DMS 273 treated with DMSO at 0.1 percent for 48 hours (cell line): ENCODE measurements around the gene PUSL1.

Experiments
- DNase-seq: peaks from one replicate; lab custom pipeline; 2025; lab: John Stamatoyannopoulos, UW

Gene PUSL1, protein sequence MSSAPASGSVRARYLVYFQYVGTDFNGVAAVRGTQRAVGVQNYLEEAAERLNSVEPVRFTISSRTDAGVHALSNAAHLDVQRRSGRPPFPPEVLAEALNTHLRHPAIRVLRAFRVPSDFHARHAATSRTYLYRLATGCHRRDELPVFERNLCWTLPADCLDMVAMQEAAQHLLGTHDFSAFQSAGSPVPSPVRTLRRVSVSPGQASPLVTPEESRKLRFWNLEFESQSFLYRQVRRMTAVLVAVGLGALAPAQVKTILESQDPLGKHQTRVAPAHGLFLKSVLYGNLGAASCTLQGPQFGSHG

DNA sequence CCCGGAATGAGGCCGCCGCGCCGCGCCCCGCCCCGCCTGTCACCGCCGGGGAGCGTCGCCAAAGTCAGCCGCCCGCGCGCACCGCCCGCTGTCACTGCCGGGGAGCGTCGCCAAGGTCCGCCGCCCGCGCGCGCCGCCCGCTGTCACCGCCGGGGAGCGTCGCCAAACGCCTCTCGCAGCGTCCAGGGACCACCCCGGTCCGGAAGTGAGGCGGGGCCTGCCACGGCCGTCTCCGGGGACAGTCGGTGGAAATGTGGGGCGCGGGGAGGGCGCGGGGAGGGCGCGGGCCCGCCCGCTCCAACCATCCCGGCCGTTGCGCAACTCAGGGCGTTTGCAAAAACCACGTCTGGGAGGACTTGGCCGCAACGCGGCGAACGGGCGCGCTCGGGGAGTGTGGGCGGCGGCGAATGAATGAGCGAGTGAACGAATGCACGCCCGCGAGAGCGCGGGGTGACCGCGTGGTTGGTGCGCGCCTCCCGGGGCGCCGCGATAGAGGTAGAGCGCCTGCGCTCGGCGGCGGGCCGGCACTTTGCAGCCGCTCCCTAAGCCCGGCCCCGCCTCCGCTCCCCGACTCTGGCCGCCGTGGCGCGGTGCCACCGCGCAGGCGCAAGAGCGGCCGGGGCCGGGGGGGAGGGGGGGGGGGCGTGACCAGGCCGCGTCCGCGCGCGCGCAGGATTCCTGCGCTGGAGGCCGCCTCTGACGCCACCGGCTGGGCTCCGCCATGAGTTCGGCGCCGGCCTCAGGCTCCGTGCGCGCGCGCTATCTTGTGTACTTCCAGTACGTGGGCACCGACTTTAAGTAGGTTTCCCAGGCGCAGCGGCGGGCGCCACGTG lies at the start of gene PUSL1, which contains the start of gene ACAP3:
PUSL1 (plus strand) TSS at position 675 of the 833 bp plus-strand sequence; CDS start at position 722, 47 bp downstream.
ACAP3 (minus strand) TSS at position 8 of the 833 bp plus-strand sequence. CDS start 115 bp downstream, outside the sequence.
- peak; percentile 80 for DNase-seq

- no peak for DNase-seq
These were observed 49.3 kb upstream of the PUSL1 start for GRCh38 chr1:1259119-1259488.

- DNase-seq: no peak
These were observed 48.9 kb upstream of the PUSL1 start for GRCh38 chr1:1259540-1259939.

- no peak for DNase-seq
These were observed 48.3 kb upstream of the PUSL1 start for GRCh38 chr1:1259951-1260600.

DNA sequence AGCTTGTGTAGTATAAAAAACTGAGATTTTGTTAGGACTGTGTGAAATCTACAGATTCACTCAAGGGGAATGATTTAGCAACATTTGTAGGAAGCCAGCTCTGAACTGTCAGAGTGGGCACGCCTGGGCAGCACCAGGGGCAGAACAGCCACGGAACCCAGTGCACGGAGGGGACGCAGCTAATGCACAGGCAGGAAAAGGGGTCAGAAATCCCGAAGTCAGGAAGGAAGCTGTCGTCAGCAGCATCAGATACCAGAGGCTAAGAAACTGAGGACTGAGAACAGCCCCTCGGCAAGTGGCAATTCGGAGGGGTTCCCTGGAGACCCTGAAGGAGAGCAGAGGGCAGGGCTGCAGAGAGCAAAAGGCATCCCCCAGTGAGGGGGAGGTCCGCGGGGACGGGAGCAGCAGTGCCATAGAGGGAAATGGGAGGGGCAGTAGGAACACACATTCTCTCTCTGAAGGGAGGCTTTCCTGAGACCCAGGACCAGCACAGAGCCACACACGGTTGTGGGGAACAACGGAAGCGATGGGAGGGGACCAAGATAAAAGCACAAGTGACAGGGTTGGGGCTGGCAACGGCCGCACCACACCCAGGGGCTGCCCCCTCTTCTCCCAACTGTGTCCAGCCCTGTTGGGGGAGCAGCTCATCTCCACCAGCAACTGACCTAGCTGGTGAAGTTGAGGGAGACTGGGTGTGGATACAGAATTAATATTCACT lies 47.4 kb upstream of the PUSL1 start:
- DNase-seq: no peak

DNA sequence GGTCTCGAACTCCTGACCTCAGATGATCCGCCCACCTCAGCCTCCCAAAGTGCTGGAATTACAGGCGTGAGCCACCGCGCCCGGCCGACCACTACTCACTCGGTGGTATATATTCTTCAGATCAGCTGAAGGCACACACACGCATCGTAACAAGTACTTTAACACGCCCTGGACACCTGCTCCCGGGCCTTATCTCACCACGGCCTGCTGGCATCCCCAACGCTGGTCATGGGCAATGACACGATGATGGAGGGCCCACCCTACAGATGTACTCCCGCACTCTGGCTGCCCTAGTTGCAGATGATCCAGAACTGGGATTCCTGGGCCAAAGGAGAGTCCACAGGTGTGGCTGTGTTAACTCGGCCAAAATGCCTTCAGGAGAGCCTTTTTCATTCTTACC lies 46.3 kb upstream of the PUSL1 start:
- DNase-seq: no peak

DNA sequence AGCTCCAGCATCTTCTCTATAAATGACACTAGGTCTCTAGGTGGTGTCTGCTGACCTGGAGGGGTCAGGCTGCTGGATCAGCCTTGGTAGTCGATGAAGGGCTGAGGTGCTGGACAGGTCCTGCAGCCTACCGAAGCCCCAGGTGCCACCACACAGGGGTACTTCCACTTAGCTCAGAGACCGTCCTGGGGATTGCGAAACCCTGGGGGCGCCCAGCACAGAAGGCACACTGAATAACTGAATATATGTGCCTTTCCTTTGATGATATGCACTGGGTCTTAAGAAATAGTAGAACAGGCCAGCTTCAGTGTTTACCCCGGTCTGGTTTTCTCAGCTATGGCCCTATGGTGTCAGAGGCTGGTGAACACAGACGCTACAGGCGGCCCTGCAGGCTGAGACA lies 45.6 kb upstream of the PUSL1 start:
- DNase-seq: no peak

DNA sequence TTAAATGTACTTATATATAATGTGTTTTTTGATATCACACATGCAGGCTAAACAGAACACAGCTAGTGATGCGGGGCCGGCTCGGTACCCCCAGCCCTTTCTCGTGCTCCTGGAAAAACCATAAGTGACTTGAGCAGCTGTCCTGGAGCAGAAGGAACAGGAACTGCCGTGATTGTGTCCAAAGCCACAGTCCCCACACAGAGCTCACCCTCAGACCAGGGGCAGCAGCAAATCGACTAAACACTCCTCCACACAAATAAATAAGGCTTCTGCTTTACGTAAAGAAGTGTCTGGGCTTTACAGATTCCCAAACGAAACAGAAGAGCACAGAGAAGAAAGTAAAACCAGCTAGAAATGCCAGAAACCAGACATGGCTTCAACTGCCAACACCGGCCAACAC lies 44.4 kb upstream of the PUSL1 start:
- DNase-seq: no peak

- DNase-seq: no peak
These were observed 43.5 kb upstream of the PUSL1 start for GRCh38 chr1:1264868-1265272.

GRCh38 chr1:1267488-1268283 lies 40.7 kb upstream of the PUSL1 start:
- DNase-seq: no peak

DNA sequence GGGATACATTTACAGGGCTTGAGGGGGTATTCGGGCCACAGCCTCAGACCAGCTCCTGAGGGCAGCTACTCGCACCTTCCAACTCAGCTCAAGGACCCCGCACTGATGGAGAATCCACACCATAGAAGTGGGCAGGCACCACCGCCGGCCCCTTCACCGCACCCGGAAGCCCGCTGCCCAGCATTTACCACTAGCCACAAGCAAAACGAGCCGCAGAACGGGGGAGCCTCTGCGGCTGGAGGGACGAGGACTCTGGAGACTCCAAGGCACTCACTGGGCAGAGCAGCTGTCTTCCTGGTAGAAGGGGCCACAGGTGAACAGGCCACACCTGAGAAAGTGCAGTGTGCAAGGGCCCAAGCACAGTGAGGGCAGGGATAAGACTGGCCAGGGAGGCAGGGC lies 40.1 kb upstream of the PUSL1 start:
- no peak for DNase-seq

DNA sequence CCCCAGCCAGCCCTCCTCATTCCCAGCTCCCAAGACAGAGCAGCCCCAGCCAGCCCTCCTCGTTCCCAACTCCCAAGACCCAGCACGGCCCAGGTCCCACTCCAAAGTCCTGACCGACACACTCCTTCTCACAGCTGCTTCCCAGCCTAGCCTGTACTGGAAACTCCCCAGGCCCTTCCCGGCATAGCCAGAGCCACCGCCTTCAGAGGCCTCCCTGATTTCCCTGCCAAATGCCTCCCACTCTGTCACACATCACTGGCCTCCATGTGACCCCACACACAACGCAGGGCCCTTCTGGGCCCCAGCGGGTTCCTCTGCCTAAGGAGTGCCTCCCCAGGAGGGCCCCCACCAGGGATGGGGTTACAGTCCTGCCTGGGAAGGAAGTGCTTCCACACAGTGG lies 37.6 kb upstream of the PUSL1 start:
- DNase-seq: no peak

DNA sequence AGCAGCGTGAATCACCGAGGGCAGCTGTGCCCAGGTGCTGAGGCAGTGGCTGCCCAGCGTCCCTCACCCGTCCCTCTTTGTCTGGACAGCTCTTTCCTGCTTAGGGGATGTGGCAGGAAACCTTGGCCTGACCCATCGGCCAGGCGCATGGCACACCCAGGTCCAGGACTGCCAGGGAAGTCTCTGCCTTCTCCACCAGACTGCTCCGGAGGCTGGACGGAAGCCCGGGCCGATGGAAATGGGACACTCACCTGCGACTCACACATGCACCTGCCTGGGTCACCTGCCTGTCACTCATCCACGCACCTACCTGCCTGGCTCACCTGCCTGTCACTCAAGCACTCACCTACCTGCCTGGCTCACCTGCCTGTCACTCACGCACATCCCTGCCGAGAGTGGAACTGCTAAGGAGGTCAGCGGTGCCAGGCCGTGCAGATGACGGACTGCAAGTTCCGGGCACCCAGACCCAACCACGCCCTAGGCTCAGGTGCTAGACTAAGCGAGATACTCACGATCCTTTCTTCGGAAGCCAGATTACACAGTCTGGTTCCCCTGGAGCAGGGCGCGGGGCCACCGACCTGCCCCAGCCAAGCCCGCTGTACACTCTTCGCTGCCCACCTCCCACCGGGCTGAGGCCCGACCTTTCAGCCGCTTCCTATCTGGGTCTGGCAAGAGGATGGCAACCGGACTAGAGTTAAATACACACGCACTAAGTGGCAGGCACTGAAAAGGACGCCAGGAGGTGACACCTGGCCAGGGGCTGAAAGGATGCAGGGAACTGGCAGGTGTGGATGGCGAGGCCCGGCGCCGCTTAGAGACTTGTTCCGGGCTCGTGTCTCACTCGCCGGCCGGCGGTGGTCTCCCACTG lies 35.8 kb upstream of the PUSL1 start:
- DNase-seq: no peak

DNA sequence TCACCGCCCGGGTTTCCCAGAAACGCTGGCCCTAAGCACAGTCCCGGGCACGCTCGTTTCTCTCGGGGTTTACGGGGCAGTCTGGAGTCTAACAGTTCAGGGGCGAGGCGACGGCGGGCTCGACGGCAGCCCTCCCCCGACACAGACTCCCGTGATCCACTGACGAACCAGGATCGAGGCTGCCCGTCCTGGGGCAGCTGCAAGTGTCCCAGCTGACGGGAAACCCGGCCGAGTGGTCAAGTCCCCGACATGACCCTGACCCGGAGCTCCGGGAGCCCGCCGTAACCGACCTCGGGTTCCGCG lies 35.2 kb upstream of the PUSL1 start:
- DNase-seq: no peak

- peak; percentile 67 for DNase-seq
These were observed 34.7 kb upstream of the PUSL1 start, which contains the start of gene UBE2J2 for GRCh38 chr1:1273512-1274298. TSS of gene UBE2J2 (minus strand) at chr1:1273854. CDS start at chr1:1267992, 5,862 bp downstream.

- no peak for DNase-seq
These were observed 34.0 kb upstream of the PUSL1 start for GRCh38 chr1:1274299-1274930.

DNA sequence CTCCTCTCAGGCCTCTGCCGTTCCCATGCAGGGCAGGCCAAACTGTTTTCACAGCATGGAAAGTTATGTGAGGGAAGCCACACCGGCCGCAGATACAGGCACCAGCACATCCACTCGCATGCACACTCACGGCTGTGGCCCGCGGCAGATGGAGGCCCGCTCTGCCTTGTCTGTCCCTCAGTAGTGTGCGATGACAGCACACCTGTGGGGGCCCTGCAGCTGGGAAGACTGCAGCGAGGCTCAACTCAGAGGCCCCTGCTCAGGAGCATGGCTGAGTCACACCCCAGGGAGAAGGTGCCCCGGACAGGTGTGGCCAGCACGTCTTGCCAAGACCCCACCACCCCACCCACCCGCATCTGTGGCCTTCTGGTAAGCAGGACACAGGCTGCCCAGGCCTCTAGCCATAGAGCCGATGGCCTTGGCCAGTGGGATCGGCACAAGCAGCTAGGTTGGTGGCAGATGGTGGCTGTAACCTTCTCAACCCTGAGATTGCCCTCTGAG lies 33.4 kb upstream of the PUSL1 start:
- no peak for DNase-seq

- DNase-seq: no peak
These were observed 32.6 kb upstream of the PUSL1 start for GRCh38 chr1:1275836-1276235.

DNA sequence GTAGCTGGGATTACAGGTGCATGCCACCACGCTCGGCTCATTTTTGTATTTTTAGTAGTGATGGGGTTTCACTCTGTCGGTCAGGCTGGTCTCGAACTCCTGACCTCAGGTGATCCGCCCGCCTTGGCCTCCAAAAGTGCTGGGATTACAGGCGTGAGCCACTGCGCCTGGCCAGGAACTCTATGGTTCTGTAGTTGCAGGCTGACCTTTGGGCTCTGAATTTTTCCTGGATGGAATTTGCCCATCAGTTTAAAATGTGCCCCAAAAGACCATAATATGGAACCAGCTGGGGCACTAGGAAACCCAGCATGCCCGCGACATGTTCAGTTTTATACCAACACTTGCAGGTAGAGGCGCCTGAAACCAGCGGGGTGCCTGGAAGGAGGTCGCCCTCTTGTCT lies 29.8 kb upstream of the PUSL1 start:
- DNase-seq: no peak
